Renal cortical epithelial cell (primary cell): ENCODE results near the gene NUP210L. TPM values are rescaled to one million over a fixed set of nuclear protein-coding genes. Genes with fewer than 3 reads are reported as not detected.

ENCODE experiments used
- DNase-seq: peaks from one replicate; pipeline ENCODE4 v3.0.0-alpha.2; 2011; ENCODE audit warnings: low read depth
- total RNA-seq: library from RNA; depleted of rRNA; stranded (reverse); fragments of >200 nt; gene quantifications from 2 replicates; pipeline ENCODE4 v1.2.3, GENCODE V29; 2014

The NUP210L gene
- total RNA-seq, 1 donor from 2014 or later: 0.05 TPM

- peak; percentile 47 for DNase-seq
These were observed 191.0 kb downstream of the NUP210L start for GRCh38 chr1:153963850-153964331.

DNA sequence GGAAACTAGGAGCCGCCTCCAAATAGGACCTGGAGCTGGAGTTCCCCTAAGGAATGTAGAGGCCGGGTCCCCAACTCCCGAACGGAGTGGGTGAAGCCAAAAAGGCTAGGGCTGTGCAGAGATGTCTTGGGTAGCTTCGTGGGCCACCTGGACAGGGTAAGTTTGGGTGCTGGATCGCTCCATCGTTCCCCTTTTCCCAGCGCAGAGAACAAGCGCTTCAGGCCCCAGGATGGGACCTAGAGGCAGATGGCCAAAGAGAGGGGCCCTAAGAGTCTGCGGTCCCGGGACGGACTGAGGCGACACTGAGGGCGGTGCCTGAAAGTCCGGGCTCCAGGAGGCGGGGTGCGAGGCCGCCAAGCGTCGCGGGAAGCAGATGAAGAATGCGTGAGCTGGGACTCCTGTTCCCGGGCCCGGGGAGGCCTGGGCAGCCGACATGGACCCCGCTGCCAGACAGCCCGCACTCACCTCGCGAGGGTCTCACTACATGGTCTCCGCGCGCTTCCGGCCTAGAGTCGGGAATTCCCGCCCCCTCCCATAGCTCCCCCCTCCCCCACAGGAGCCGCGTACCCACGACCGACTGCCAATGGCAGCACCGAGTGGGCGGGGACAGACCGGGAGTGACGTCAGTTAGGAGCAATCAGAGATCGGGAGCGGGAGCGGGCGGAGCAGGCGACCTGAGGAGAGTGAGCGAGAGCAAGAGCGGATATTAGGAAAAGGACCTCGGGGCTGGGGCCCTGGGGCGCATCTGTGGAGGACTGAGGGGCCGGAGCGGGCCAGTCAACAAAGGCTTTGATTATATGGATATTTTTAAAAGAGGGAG, 191.6 kb downstream of the NUP210L start, which contains the start of gene SLC39A1:
SLC39A1 (minus strand) TSS at position 508 of the 820 bp plus-strand sequence. CDS start 822 bp downstream, outside the sequence.
- DNase-seq: peak; percentile 92

GRCh38 chr1:153962088-153963029, 192.5 kb downstream of the NUP210L start:
- peak; percentile 86 for DNase-seq

- no peak for DNase-seq
These were observed 193.5 kb downstream of the NUP210L start for GRCh38 chr1:153961421-153961820.

- no peak for DNase-seq
These were observed 194.7 kb downstream of the NUP210L start for GRCh38 chr1:153960206-153960605.

DNA sequence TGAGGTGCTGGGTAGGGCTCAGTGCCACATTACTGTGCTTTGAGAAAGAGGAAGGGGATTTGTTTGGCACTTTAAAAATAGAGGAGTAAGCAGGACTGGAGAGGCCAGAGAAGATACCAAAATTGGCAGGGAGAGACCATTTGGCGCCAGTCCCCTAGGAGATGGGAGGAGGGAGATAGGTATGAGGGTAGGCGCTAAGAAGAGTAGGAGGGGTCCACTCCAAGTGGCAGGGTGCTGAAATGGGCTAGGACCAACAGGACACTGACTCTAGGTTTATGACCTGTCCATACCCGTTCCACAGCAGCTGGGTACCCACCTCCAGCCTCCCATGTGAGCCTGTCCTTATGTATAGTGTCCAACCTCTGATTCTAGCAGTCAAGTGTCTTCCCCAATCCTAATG, 195.4 kb downstream of the NUP210L start:
- DNase-seq: no peak

- no peak for DNase-seq
These were observed 196.0 kb downstream of the NUP210L start for GRCh38 chr1:153958961-153959260.

GRCh38 chr1:153958111-153958960, 196.5 kb downstream of the NUP210L start, which contains the start of gene CRTC2:
Gene CRTC2 (minus strand): TSS chr1:153958612. CDS start chr1:153958497, 115 bp downstream.
- DNase-seq: peak; percentile 97

DNA sequence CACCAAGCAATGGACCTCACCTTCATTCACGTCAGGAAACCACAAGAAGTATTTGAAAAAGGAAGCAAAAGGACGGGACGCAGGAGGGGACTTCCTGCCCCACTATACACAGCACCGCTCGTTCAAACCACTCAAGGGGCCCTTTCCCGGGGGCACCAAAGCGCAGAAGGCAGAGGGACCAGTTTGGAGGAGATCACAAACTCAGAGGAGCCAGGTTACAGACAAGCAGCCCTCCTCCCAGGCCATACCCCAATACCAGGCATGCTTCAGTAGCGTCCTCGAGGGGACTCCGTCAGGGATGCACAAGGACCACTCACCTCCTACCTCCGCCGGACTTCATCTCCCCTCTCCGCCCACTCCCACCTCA, 197.1 kb downstream of the NUP210L start:
- DNase-seq: peak; percentile 27

DNA sequence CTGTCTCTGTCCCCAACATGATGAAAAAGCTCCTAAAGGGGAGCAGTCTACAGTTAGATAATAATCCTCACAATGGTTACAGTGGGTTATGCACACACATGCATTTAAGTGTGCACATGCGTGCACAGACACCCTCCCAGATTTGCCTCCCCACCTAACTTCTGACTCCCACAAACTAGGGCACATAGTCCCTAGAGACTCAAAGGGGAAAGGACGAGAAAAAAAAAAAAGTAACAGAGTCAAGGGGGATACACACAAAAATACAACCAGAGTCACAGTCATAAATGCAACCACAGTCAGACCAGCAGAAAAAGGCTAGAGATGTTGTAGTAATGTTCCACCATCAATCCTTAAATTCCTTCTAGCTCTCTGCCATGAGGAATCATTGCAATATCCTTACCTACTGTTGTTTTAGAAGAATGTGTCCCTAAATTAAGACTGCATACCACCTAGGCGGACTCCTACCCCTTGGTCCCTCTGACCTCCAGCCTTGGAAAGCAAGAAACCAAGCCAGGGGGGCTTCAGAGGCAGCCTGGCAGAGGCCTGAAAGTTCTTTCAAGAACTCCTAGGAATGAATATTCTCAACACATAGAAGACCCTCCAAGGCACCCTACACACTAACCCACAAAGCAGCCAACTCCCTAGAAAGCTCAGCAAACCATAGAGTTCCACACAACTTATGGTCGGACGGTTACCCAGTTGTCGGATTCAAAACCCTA, 197.7 kb downstream of the NUP210L start:
- DNase-seq: no peak

DNA sequence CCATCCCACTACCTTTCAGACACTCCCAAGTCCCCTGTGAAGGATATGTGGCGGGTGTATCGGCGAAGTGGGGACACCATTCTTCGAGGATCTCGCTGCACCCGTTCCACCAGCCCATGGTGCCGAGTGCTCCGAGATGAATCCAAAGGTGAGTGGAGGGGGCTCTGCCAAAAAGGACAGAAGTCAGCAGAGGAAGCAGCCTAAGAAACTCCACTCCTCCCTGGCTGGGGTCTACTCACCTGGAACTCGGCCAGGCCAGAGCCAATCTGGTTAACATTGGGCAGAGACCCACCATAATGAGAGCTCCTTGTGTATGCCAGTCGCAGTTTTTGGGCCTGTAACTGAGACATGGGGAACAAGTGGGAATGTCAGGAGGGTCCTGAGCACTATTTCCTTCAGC, 200.0 kb downstream of the NUP210L start:
- DNase-seq: no peak

DNA sequence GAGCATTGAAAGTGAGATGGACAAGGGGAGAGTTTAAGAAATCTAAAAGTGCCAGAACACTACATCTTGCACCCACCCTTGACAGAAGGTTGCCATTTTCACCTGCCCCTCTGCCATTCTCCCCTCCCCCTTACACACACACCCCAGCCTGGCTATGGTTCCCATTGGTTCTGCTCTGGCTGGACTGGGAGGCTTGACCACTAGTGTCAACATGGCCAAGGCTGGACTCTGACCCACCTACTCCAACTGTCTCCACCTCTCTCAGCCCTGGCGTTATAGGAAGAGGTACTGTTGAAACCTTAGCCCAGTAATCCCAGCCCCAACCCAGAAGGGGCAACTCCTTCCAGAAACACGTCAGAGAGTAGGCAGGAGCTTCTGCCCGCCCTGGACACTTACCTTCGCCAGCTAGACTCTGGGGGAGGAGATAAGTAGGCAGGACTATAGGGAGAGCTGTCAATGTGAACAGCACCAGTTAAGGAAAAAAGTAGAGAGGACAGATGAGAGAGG, 201.0 kb downstream of the NUP210L start:
- DNase-seq: no peak

DNA sequence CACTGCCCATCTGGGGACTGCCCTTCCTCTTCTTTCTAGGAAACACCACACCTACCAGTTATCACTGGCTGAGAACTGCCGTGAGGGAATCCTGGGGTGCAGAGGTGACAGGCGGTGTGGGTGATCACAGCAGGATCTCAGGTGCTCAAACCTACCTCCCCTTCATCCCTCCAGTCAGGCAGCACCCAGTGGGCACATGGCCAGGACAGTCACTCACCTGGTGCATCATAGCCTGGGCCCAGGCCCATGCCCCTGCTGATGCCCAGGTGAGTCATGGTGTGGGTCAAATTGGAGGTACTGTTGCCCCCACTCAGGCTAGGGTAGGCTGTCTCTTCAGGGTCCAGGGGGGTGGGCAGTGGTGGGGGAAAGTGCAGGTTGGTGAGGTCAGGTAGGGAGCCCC, 203.1 kb downstream of the NUP210L start:
- no peak for DNase-seq

DNA sequence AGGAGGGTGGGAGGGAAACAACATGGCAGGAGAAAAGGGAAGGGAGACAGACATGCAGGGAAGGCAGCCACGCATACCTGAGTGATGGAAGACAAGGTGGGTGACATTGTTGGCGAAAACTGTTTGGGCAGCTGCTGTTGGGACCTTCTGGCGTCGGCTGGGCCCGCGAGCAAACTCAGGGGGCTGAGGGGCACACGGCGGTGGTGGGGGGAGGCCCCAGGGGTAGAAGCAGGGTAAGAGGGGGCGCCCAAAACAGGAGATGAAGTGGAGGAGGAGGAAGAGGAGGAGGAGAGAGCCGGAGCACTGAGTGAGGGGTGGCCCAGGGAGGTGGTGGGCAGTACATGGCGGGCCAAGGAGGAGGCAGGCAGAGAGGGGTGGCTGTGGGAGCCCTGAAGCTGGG, 203.7 kb downstream of the NUP210L start:
- no peak for DNase-seq

DNA sequence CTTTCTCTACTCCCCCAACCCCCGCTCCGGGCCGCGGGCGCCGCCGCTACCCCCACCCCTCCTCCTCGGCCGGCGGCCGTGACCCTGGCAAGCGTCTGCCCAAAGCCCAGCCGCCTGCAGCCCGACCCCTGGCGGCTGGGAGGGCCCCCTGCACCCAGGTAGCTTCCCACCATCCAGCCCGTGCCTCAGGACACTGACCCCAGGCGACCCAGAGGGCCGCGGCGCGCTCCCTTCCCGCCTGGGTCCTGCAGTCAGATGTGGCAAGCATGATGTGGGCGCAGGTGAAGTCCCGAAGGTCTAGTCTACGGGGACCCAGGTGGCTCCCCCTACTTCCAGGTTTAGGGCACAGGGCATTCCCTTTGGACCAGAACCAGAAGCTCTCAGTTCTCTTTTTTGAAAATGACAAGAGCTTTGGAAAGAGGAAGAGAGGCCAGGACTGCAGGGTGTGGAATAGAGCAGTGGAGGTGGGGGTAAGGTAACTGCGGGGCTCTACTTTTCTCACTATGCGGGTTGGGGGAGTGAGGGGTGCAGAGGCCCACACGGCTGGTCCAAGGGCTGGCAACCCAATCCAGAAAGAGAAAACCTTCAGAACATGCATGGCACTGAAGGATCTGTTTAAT, 208.1 kb downstream of the NUP210L start, which contains the start of gene DENND4B:
DENND4B (minus strand) TSS at position 97 of the 620 bp plus-strand sequence. CDS start 2,344 bp downstream, outside the sequence.
- DNase-seq: peak; percentile 38

DNA sequence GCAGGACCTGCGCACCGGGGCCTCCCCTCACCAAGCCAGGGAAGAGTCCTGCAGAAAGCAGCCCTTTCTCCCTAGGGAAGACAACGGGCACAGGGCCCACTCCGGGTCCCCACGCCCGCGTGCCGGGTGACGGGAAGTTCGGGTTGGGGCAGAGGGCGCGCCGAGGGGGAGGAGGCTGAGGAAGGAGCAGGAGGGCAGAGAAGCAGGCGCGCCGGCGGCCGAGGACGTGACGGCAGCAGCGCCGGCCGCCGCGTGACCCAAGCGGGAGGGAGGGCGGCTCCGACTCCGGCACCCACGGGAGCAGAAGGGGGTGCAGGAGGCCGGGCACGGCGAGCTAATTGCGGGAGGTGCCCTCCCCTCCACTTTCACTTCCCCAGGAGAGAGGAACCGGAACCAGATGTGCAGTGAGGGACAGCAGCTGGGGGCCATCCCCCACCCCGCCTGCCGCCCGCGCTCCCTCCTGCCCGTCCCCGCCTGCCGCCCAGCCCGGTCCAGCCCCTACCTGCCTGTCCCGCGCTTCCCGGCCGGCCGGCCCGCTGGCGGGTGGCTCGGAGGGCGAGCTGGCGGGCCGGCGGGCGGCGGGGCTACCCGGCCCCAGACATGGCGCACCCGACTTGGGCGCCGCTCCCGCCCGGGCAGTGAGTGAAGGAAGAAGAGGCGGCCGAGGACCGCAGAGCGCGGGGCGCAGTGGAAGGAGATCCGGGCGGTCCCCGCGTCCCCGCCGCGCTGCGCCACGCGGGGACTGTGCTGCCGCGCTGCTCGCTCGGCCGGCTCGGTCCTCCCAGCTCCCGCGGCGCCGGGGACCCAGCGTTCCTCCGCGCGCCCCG, 208.9 kb downstream of the NUP210L start:
- peak; percentile 20 for DNase-seq

- peak; percentile 30 for DNase-seq
These were observed 209.6 kb downstream of the NUP210L start for GRCh38 chr1:153945131-153945794.

DNA sequence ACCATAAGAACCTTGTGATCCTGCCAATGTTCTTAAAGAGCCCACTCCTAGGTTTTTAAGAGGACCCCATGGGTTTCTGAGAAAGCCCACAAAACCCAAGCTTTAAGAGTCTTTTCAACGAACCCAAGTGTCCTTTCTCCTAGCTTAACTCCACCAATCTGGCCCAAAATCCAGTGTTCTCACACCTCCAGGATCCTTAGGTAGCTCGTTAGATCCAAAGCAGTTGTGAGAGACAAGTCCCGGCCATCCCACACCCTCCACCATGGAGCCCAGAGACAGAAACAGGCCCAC, 210.1 kb downstream of the NUP210L start:
- no peak for DNase-seq
